COLO668 (cell line): ENCODE data around the gene ISL1.

Experiments used
- DNase-seq: peaks from one replicate; lab custom pipeline; 2025; ENCODE audit not compliant: unreplicated experiment; lab: John Stamatoyannopoulos, UW

The ISL1 gene

GRCh38 chr5:51439232-51439631 lies 56.0 kb downstream of the ISL1 start:
- DNase-seq, result no peak
